K562 (cell line): ENCODE results near the gene ILK. TPM values are rescaled to one million over a fixed set of nuclear protein-coding genes. Genes with fewer than 3 reads are reported as not detected.

Experiments
- AFF4 ChIP-seq: sonication (generic); formaldehyde crosslinking; IDR thresholded peaks from 2 replicates; pipeline ENCODE4 v1.8.0; 2023; ENCODE audit warnings: mild to moderate bottlenecking, missing genetic modification reagents
- ATF7 ChIP-seq: fragments of 450-650 bp; IDR thresholded peaks from 2 replicates; pipeline ENCODE4 v1.7.1; 2014; ENCODE audit warnings: mild to moderate bottlenecking, moderate library complexity
- CBX1 ChIP-seq: sonication (generic); IDR thresholded peaks from 2 replicates; pipeline ENCODE4 v1.6.1; 2016; ENCODE audit warnings: antibody characterized with exemption, low read depth, mild to moderate bottlenecking
- DPF2 ChIP-seq: fragments of 450-650 bp; IDR thresholded peaks from 2 replicates; pipeline ENCODE4 v1.6.1; 2016
- HDAC1 ChIP-seq, 2 experiments: fragments of 450-650 bp; IDR thresholded peaks; 2 replicates each; pipeline ENCODE4 v1.6.1; 2016 to 2017; ENCODE audit warnings: inconsistent platforms in 1 of 2, mild to moderate bottlenecking in 1 of 2, moderate library complexity in 1 of 2
- JUN ChIP-seq, 2 experiments: sonication (generic) in 1 of 2; formaldehyde crosslinking in 1 of 2; IDR thresholded peaks; 2 replicates each; pipeline versions ENCODE4 v1.6.1 to v1.8.0; 2012 to 2022; ENCODE audit warnings: borderline replicate concordance in 2 of 2, mild to moderate bottlenecking in 2 of 2, improper control_type of control experiment in 1 of 2, low read depth in 1 of 2, low read length in 1 of 2, missing genetic modification reagents in 1 of 2
- JUND ChIP-seq, 2 experiments: IDR thresholded peaks; 2 replicates in 1 of 2; 3 replicates in 1 of 2; pipeline ENCODE4 v1.6.1; 2011; ENCODE audit warnings: borderline replicate concordance in 2 of 2, low read depth in 2 of 2, low read length in 2 of 2, improper control_type of control experiment in 1 of 2, missing biosample characterization in 1 of 2, missing genetic modification characterization in 1 of 2, missing genetic modification reagents in 1 of 2
- KLF1 ChIP-seq: fragments of 450-650 bp; IDR thresholded peaks from 2 replicates; pipeline ENCODE4 v1.6.1; 2016; ENCODE audit warnings: missing genetic modification characterization, missing compliant biosample characterization
- MYNN ChIP-seq, 2 experiments: sonication (generic); formaldehyde crosslinking in 1 of 2; IDR thresholded peaks; 2 replicates each; pipeline versions ENCODE4 v1.5.0 to v1.6.1; 2016 to 2020; ENCODE audit warnings: antibody characterized with exemption in 1 of 2, missing genetic modification reagents in 1 of 2
- NEUROD1 ChIP-seq: fragments of 150-350 bp; IDR thresholded peaks from 2 replicates; pipeline ENCODE4 v1.6.1; 2014; ENCODE audit warnings: borderline replicate concordance, low read length, low read depth; ENCODE audit not compliant: partially characterized antibody
- NFIC ChIP-seq: fragments of 450-650 bp; IDR thresholded peaks from 2 replicates; pipeline ENCODE4 v1.6.1; 2017; ENCODE audit warnings: mild to moderate bottlenecking, inconsistent platforms
- SNRNP70 ChIP-seq: fragments of 200-400 bp; formaldehyde crosslinking; optimal IDR thresholded peaks from 2 replicates; pipeline ENCODE3; 2017; ENCODE audit warnings: low read depth, low read length
- TRIM28 ChIP-seq: fragments of 450-650 bp; IDR thresholded peaks from 2 replicates; pipeline ENCODE4 v1.6.1; 2017
- ZBTB12 ChIP-seq: fragments of 250-450 bp; sonication (Bioruptor Pico); IDR thresholded peaks from 2 replicates; pipeline ENCODE4 v1.4.0; 2020
- ZBTB2 ChIP-seq: fragments of 450-650 bp; IDR thresholded peaks from 2 replicates; pipeline ENCODE4 v1.6.1; 2016; ENCODE audit warnings: antibody characterized with exemption
- ZBTB43 ChIP-seq: sonication (generic); formaldehyde crosslinking; IDR thresholded peaks from 2 replicates; pipeline ENCODE4 v1.8.0; 2023; ENCODE audit warnings: mild to moderate bottlenecking, missing genetic modification reagents
- ZNF12 ChIP-seq: sonication (generic); formaldehyde crosslinking; IDR thresholded peaks from 2 replicates; pipeline ENCODE4 v1.4.0; 2020; ENCODE audit warnings: mild to moderate bottlenecking, missing genetic modification reagents
- ZNF76 ChIP-seq: fragments of 250-450 bp; sonication (Bioruptor Pico); IDR thresholded peaks from 2 replicates; pipeline ENCODE4 v1.4.0; 2020; ENCODE audit warnings: mild to moderate bottlenecking, moderate library complexity, borderline replicate concordance
- polyA plus RNA-seq, 8 experiments: library from polyadenylated mRNA; depleted of rRNA in 4 of 8; stranded (reverse) in 5 of 8; unstranded in 3 of 8; fragments of >200 nt; fragmentation: Nextera tagmentation in 2 of 8; fragmentation: Illumina TruSeq in 1 of 8; extraction: Ambion mirVana in 2 of 8; extraction: Trizol in 1 of 8; gene quantifications; 2 replicates each; pipeline versions ENCODE4 v1.2.1 to v1.2.3, GENCODE V29; 2011 to 2014; ENCODE audit warnings: inconsistent platforms in 1 of 8, missing spikeins in 1 of 8
- total RNA-seq, 7 experiments: library from RNA; depleted of rRNA in 6 of 7; stranded (reverse); fragments of >200 nt in 6 of 7; fragmentation: Illumina TruSeq in 2 of 7; extraction: Trizol in 2 of 7; gene quantifications; 2 replicates each; pipeline versions ENCODE4 v1.2.1 to v1.2.3, GENCODE V29; 2011 to 2021; ENCODE audit warnings: low replicate concordance in 1 of 7

The ILK gene
- total and polyA plus RNA-seq, 9 of the 15 experiments (the other 6 are each of a cell fraction or from before 2014, with no cell fraction given) = 43.3 to 95.9 (median 58.9) TPM

- TF ChIP-seq ZBTB43 (CRISPR knock-in tag) (peak; percentile 87), SNRNP70 (no peak), DPF2 (peak; percentile 72), ATF7 (peak; percentile 46), JUN (IDR thresholded peaks at IDR 0.05; ENCODE audit: borderline replicate concordance, low read depth, low read length) (peak; percentile 87), JUN (CRISPR knock-in tag; IDR thresholded peaks at IDR 0.05; ENCODE audit: borderline replicate concordance) (no peak), AFF4 (CRISPR knock-in tag) (0 out of 2 replicates have a peak, but pooled peaks have one; percentile 70), ZBTB12 (CRISPR knock-in tag) (no peak), ZNF12 (CRISPR knock-in tag) (no peak), ZNF76 (CRISPR knock-in tag) (no peak), ZBTB2 (0 out of 2 replicates have a peak, but pooled peaks have one; percentile 50), MYNN (IDR thresholded peaks at IDR 0.05) (peak; percentile 86), MYNN (CRISPR knock-in tag; IDR thresholded peaks at IDR 0.05) (no peak), NFIC (peak; percentile 95), NEUROD1 (no peak), TRIM28 (0 out of 2 replicates have a peak, but pooled peaks have one; percentile 19), HDAC1 (IDR thresholded peaks at IDR 0.05) (peak in 1 of 2 experiments; percentile 69; a peak in 2 of 4 replicates), KLF1 (tag) (no peak), JUND (IDR thresholded peaks at IDR 0.05; ENCODE audit: borderline replicate concordance, low read depth, low read length) (peak; percentile 93), JUND (tag; IDR thresholded peaks at IDR 0.05; ENCODE audit: borderline replicate concordance, low read depth, low read length) (peak; percentile 93; the same call in 2 of the 3 replicates), CBX1 (no peak)
These were observed 14.8 kb downstream of the ILK start (continued) for GRCh38 chr11:6618117-6619003.
